SU-DHL-6 (cell line): ENCODE results near the gene OR52E6.

Source experiments
- CTCF ChIP-seq: fragments of 200-600 bp; sonication (generic); IDR thresholded peaks from one replicate; pipeline ENCODE4 v1.5.1; 2017; ENCODE audit warnings: antibody characterized with exemption, mild to moderate bottlenecking, low read length, moderate library complexity; ENCODE audit not compliant: insufficient read depth, poor library complexity, severe bottlenecking
- EZH2phosphoT487 ChIP-seq: fragments of 200-600 bp; sonication (generic), shearing (Covaris generic); conservative IDR thresholded peaks from 2 replicates; pipeline ENCODE4 v1.6.1; 2018; ENCODE audit warnings: mild to moderate bottlenecking, antibody characterized with exemption, low read length, moderate library complexity, mixed read lengths

- no peak for TF ChIP-seq CTCF
- no peak for TF ChIP-seq EZH2phosphoT487
These were observed 6.0 kb upstream of the OR52E6 start for GRCh38 chr11:5847711-5848110.
